Loucy (cell line): ENCODE results near the gene NOS3.

ENCODE experiments used
- CTCF ChIP-seq: fragments of 200-600 bp; sonication (generic); conservative IDR thresholded peaks from 2 replicates; pipeline ENCODE4 v1.5.1; 2014; ENCODE audit warnings: mild to moderate bottlenecking, antibody characterized with exemption, low read length
- EZH2phosphoT487 ChIP-seq: fragments of 200-600 bp; IDR thresholded peaks from 2 replicates; pipeline ENCODE4 v1.6.1; 2018; ENCODE audit warnings: antibody characterized with exemption, mild to moderate bottlenecking, moderate library complexity, borderline replicate concordance

GRCh38 chr7:150981644-150982043 lies 9.2 kb upstream of the NOS3 start:
- no peak for TF ChIP-seq CTCF
- no peak for TF ChIP-seq EZH2phosphoT487
